Stimulated activated CD8-positive, alpha-beta memory T cell treated with anti-CD3 and anti-CD28 coated beads, Interleukin-12 subunit alpha, Interleukin-12 subunit beta, amount 100 ng/mL, for 4 hours (primary cell): ENCODE results near the gene CIROP.

Source experiments
- DNase-seq: peaks from one replicate; pipeline ENCODE4 v3.0.0-alpha.2; 2020; ENCODE audit warnings: low read depth

The CIROP gene

DNA sequence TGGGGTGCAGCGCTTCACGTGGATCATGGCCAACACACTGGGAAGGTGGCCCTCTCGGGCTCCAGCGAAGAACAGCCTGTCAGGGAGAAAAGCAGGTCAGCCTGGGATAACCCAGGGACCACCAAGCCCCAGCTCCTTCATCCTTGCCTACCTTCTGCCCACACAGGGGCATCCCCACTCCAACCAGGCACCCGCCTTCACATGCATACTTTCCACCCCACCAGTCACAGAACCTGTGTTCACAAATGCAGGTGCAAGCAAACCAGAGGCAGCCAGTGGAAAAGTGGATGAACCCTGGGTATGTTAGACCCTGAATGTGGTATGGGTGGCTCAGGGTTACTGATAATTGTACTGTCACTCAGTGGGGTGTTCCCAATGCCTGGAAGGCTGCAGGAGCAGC lies 26.7 kb upstream of the CIROP start:
- DNase-seq: no peak

DNA sequence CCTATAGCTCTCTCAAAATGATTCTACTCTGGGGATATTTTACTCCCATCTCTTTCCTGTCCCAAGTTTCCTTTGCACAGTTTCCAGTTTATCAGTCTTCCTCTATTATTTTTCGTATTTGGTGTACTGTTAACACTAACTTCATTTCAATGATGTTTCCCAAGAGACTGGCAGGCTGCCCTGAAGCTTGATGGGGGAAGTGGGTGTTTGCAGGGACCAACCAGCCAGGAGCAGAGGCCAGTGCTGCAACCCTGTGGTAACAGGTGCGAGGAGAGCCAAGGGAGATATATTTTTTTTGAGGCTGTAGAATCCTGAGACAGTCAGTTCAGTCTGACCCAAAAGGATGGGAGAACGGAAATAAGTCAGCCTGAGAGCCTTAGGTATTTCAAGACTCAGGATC lies 26.1 kb upstream of the CIROP start:
- DNase-seq: no peak

DNA sequence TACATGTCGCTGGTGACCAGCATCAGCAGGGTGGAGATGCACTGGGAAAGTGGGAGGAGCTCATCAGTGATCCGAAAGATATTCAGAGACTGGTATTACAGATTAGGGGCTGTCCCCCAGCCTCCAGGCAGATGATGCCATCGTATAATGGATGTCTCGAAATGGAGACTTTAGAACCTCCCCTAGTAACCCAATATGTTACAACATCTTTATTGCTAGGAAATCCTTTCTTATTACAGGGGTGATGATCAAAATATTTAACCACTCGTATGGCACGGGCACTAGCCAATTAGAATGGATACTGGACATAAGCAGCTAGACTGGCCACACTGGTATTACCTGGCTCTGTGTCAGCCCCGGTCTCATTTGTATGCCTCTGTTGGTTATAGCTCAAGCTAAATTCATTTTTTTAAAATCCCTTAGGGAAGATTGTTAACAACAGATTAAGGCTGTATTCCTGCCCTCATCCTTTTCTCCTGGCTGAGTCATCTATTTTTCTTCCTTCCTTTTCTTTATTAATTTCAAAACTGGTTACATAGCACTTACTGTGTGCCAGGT lies 25.0 kb upstream of the CIROP start:
- no peak for DNase-seq

DNA sequence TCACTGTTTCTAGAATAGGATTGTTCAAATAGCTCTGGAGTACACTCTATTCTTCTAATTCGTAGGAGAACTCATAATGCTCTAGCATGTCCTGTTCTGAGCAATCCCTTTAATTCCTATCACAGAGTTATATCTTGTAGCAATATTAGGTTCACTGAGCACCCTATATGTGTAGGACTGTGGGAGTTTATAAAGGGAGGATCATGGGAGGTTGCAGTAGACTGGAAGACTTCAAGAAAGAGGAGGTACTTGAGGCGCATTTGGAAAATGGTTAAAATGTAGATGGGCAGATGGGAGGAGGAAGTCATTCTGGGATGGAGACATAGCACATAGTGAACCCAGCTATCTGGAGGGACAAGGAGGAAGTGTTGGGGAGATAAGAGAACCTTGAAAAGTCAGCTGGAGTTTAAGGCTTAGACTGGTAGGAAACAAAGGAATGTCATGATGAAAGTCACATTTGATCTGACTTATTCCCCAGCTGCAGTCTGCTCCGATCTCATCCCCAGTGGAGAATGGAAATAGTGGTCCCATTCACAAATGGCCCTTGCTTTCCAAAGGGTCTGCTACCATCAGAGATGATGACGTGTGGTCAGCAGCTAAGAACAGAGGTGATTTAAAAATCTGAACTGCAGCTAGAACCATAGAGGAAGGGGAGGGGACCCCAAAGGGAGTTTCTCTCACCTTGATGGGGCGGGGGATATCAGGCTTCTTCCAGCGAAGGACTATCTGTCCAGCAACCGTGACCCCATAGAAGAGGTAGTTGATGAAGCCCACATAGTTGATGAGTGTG lies 24.4 kb upstream of the CIROP start:
- no peak for DNase-seq

DNA sequence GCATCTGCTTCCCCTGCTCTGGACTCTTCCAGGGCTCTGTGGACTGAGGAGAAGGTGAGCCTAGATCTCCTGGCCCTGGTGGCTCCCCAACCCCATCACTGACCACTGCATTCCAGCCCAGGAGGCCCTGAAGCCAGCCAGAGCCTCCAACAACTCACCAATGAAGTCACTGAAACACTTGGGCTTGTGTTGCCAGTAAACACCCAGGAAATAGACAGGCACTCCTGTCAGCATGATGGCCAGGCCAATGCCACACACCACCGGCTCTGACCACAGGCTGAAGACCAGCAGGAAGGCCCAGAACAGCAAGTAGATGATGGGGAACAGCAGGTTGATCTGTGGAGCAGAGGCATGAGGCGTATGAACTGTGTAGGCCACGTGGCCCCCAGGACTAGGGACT lies 23.1 kb upstream of the CIROP start:
- DNase-seq: no peak

DNA sequence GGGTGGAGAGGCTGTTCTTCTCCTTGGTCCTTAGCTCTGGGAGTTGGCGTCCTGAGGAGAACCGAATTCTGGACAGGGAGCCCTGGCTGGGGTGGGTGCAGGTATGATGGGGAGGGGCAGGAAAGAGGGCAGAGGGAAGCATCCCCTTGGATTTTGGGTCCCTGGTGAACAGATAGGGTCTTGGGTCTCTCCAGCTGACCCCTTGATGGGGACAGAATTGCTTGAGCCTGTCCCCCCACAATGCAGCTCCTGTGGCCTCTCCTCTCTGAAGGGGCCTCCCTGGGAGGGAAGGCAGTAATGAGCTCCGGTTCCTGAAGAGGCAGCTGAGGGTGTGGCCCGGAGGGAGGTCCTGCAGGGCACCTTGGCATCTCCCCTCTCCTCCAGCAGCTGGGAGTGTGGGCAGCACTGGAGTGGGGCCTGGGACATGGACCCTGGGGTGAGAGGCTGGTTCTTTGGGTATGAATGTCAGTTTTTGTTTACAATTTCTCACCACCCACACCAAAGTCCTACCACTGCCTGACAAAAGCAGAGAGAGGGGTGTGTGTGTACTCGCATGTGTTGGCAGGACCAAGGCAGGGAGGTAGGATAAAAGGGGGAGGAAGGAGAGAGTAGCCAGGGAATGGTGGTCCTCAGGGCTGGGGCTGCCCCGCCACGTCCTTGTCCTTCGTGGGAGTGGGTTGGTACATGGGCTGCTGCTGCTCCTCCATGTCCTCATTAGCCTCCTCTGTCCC lies 21.9 kb upstream of the CIROP start:
- no peak for DNase-seq

DNA sequence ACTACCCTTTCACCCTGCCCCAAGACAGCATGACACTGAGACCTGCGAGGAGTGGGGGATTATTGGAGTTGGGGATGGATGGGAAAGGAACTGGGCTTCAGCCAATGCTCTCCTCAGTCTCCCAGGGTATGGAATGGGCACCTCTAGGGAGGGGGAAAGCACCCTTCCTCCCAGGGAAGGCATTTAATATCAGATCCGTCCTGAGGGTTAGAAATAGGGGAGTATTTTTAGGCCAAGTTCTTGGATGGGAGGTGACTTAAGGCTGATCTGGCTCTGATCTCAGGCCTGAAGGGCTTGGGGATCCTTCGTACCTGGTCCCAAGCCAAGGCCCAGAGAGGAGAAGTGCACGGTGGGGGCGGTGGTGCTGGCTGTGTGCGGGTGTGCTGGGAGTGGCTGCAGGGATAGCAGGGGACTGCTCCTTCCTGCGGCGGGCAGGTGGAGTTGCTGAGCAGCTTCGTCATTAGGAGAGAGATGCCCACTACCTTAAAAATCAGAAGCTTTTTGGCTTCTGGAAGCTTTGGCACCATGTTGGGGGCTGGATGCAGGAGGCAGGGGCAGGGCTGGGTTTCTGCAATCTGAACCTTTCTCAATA lies 21.2 kb upstream of the CIROP start:
- DNase-seq: no peak

DNA sequence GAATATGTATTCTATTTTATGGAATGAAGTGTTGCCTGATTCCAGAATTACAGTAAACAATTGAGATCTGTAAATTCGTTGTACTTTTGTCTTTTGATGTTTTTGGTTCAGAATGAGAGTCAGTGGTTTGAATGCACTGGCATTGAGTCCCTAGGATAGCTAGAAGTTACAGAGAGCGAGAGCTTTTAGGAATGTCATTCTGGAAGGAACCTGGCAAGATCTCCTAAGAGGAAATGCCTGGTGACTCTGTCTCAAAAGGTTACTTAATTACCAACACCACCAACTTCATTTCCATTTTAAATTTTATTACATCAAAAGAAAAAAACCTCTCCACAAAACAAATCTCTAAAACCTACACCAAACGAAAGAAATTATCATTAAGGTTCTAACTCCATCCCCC lies 20.2 kb upstream of the CIROP start:
- no peak for DNase-seq

DNA sequence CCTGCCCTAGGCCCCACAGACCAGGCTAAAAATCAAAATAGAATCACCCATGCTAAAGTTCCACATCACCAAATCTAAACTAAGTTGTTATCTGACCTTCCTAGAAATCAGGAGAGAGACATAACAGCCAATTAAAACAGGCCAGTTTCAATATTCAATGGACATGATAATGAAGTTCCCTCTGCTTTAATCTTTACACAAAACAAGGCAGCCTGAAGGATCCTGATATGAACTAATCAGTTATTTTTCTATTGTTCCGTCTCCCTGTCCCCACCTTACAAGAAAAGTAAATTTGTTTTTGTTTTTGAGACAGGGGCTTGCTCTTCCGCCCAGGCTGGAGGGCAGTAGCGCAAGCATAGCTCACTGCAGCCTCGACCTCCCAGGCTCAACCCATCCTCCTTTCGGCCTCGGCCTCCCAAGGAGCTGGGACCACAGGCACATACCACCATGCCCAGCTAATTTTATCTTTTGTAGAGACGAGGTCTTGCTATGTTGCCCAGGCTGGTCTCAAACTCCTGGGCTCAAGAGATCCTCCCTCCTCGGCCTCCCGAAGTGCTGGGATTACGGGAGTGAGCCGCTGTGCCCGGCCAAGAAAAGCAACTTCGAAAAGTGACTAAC lies 19.7 kb upstream of the CIROP start:
- DNase-seq: no peak

DNA sequence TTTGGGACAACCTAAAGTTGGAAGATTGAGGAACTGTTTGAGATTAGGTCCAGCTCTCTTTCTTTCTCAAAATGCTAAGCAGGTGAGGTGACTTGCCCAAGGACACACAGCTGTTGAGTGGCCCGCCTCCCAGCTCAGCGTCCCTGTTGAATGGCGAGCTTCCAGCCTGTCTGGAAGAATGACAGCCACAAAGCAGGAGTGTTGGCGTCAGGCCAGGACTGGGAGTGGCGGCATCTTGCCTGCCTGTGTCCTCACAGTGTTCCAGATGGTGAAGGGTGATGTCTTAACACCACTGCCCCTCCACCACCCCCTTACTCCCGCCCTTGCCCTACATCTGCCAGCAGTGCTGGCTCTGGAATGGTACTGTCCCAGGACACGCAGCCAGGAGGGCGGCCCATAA lies 18.6 kb upstream of the CIROP start:
- DNase-seq: no peak

DNA sequence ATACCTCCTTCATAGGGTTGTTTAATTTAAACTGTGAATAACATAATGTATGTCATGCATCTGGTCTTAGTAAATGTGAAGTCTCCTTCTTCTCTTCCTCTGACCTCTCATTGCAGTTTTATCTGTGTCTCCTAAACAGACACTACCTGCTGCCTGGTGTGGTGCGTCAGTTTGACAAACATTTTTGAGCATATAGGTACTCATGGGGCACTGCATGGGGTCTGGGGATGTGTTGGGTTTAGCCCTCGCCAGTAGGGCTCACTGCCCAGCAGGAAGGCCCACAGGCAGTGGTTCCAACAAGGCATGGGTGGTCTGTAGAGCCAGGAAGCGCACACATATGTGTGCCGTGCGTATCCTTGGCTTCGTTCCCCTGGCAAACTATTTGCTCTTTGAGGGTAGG lies 17.3 kb upstream of the CIROP start:
- no peak for DNase-seq

DNA sequence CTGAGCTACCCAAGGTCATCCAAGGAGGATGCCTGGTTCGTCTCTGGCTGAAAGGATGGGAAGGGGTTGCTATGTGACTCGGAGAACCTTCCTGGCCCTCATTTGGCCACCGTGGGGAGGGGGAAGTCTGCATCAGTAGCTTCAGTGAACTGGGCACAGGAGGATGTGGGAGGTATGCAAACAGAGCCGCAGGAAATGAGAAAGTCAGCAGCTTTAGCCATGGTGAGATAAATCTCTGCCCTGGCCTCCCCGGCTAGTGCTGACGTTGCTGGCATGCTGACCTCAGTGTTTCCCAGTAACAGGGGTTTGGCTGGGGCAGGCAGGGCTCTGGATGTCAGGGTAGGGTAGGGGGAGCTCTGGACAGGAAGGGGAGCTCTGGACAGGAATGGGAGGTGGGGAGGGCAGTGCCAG lies 16.6 kb upstream of the CIROP start:
- DNase-seq: no peak

DNA sequence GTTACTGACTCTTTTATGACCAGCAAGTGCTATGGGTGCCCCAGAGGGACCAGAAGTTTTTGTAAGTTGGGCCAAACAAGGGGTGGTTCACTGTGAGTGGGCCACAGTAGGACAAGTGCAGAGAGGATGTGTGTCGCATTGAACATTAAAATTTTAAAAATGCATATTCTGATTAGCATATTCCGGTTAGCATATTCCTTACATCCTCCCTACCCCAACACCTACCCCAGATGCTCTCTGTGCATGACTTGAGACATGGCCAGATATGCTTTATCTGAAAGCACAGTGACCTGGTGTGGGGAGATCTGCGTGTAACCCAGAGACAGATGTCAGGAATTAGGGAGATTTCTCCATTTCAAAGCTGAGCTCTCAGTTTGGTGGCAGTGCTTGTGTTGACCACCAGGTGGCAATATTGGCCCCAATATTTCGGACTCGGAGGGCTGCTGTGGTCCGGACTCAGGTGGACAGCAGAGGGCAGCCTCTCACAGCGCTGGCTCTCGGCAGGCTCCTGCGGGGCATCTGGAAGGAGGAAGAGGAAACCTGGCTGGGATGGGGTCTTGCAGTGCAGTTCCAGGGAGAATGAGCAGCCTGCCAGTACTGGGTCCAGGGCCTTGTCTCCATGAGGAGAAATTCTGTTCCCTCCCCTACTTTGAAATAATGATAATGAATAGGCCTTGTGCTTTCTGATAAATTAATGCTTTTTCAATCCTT lies 15.9 kb upstream of the CIROP start:
- DNase-seq: peak; percentile 54

DNA sequence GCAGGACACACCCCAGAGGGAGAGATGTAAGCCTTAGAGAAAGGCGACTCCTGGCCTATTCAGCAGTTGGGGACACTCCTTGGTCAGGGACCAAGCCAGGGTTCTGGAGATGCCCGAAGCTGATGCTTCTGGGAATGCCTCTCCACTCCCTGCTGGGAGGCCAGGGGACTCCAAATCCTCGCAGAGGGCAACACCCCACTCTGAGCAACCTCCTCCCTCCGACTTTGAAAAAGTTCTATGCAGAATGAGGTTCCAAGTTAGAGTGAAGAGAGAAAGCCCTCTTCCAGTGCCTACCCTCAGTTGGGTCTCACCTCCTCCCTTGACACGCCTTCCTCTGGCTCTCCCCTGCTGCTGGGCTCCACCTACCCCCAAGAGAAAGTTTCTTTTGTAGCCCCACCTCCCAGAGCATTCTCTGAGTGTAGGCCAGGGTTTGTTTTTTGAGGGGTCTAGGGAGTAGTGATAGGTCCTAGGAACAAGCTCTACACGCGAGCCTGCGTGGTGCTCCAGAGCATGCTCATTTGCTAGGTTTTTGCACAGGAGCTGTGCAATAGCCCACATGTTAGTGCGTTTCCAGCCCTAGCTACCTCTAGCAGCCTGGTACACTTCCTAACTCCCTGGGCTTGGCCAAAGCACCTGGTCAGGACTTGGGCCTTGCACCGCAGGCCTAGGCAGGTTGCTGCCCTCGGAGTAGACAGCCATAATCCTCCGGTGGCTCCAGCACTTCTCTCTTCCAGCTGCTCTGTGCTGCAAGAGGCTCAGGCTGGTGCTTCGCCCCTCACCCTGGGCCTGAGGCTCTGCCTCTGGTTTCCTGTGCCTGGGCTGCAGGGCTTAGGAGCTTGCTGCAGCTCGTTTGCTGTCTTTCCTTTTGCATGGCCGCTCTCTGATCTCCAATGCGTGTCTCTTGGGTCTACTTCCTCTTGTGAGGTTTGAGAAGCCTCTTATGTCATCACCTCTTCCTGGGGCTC lies 14.9 kb upstream of the CIROP start:
- DNase-seq: no peak

DNA sequence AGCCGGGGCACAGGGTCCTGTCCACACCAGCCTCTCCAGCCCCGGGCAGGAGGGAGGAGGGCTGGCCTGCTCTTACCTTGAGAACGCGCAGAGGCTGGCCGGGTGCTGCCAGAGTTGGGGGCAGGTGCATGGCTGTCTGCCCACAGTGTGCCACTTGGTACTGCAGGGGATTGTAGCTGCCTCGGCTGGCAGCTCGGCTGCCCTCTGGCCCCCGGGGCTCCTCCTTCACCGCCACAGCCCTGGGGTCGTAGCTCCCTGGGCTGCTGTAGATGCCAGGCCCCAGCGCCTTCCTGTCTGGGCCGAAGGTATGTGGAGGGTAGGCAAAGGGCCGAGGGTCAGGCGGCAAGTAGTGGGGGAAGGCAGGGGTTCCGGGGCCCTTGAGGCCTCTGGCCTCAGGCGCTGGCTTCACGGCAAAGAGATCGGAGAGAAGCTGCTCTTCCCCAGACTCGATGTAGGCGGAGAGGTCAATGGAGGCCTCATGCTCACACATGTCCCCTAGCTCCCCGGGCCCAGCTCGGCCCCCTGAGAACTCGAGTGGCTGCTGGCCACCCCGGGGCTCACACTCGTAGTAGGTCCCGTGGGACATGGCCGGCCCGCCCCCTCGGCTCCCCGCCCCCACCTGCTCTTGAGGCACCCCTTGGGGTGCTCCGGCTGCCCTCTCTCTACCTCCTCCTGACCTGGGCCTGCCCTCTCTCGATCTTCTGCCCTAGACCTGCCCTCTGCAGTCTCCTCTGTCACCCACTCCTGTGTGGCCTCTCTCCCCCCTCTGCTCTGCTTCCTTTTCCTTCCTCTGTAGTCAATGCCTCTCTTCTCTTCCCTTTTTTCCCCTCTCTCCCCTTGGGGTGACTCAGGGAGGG lies 13.9 kb upstream of the CIROP start, which contains the start of gene CEBPE:
TSS of gene CEBPE (minus strand) at position 750 of the 857 bp plus-strand sequence. CDS start at position 586, 164 bp downstream.
- DNase-seq: no peak

DNA sequence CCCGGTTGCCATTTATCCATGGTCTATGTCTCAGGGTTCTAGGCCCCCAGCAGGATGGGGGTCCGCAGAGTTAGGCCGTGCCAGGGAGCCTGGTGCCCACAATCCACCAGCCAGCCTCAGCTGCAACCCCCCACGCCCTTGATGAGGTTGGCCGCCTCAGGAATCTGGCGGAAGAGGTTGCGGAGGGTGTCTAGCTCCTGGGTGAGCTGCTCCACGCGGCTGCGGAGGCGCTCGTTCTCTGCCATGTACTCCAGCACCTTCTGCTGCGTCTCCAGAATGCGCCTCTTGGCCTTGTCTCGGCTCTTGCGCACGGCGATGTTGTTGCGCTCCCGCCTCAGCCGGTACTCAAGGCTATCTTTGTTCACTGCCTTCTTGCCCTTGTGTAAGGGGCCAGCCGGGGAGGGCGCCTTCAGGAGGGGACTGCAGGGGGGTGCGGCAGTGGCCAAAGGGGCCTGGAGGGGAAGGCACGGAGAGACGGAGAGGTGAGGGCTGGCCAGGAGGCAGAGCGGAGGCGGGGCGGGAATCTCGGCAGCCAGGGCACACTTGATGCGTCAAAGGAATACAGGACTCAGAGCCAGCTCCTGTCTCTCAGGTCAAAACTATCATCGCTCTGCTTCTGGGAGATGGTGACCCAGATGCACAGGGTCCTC lies 12.7 kb upstream of the CIROP start:
- no peak for DNase-seq

DNA sequence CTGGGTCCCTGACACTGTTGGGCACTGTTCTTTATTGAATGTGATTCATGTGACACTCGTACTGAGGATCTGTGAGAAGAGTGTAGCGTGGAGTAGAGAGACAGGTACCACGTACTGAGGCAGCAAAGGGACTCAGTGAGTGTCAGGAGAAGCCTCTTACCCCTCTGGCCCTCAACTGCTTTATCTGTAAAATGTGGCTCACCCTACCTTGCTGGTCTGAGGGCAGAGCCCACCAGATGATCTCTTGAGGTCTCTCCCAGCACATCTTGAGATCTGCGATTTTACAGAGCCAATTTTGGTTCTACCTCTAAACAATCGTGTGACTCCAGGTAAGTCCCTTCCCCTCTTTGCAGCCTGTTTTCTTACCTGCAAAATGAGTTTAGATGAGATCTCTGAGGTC lies 11.1 kb upstream of the CIROP start:
- no peak for DNase-seq

DNA sequence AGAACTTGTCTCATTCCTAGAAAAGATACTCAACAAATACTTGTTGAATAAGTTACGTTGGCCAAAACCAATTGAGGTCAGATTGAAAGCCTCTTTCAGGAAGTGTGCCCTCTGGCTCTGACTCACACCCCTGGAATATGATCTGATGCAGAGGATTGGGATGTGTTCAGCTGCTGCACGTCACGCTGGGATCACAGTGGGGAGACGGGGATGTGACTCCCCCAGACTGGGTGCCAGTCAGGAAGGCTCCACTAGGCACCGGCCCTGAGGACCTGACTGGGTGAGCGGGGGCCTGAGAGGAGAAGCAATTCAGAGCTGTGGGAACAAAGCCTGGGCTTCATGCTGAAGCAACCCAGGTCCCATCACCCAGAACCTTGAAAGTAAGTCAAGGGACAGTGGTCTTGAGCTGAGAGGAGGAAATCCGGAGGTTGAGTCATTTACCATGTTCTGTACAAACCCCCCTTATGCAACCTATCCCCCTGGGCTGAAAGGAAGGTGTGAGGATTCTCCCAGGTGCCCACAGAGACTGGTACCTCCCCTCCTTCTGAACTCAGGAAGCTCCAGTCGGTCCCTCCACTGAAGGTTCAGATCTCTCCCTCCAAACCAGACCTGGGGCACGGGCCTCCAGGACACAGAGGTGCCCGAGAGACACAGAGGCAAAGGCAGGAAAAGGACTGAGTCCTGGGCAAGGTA lies 10.4 kb upstream of the CIROP start:
- no peak for DNase-seq

DNA sequence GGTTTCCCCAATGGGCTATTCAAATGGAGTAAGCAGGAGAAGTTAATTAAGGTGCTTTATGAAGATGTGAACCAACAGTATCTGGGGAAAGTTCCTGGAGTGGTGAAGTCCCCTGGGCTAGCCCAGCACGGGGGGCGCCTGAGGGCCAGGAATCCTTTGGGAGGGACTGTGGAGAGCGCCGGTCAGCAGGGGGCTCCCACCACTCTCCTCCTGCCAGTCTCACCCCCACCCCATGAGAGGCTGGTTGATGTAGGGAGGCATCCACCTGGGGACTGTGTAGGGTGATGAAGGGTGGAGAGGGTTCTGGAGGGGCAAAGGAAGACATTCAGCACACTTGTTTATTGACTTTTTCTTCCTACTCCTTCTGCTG lies 9.9 kb upstream of the CIROP start:
- DNase-seq: no peak
